H54 (cell line): ENCODE data around the gene PRDX5.
"Not testable (repeated sequence)": the region's sequence is repeated elsewhere in the genome, so short reads cannot be mapped to it uniquely, and the experiment has no call there.

ENCODE experiments used
- DNase-seq: peaks from one replicate; pipeline ENCODE4 v3.0.0; 2011; ENCODE audit warnings: low spot score, mixed read lengths; ENCODE audit not compliant: insufficient read length
- FAIRE-seq: peaks from 3 replicates; lab custom pipeline; 2011; peaks lifted over from hg19 to GRCh38; lab: Jason Lieb, UNC
- POLR2A ChIP-seq: IDR thresholded peaks from 2 replicates; pipeline ENCODE4 v1.6.1; 2011; ENCODE audit warnings: low read depth, mild to moderate bottlenecking, low read length

Gene PRDX5

DNA sequence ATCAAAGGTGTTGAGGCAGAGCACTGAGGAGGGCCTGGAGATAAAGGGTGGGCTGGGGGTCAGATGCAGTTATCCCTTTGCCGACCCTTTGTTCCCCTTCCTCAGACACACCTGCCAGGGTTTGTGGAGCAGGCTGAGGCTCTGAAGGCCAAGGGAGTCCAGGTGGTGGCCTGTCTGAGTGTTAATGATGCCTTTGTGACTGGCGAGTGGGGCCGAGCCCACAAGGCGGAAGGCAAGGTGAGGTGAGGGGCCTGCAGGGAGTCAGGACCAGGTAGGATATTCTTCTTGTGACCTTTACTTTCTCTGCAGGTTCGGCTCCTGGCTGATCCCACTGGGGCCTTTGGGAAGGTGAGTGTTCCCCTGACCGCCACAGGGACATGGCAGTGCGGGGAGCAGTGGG is 2.6 kb downstream of the PRDX5 start:
- no peak for FAIRE-seq
- DNase-seq, result no peak
- TF ChIP-seq POLR2A, result no peak

DNA sequence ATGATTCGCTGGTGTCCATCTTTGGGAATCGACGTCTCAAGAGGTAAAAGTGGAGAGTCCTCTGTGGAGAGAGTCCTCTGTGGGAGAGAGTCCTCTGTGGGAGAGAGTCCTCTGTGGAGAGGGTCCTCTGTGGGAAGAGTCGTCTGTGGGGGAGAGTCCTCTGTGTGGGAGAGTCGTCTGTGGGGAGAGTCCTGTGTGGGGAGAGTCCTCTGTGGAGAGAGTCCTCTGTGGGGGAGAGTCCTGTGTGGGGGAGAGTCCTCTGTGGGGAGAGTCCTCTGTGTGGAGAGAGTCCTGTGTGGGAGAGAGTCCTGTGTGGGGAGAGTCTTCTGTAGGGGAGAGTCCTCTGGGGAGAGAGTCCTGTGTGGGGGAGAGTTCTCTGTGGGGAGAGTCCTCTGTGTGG is 3.1 kb downstream of the PRDX5 start:
- TF ChIP-seq POLR2A, result no peak
- no peak for DNase-seq
- no peak for FAIRE-seq

DNA sequence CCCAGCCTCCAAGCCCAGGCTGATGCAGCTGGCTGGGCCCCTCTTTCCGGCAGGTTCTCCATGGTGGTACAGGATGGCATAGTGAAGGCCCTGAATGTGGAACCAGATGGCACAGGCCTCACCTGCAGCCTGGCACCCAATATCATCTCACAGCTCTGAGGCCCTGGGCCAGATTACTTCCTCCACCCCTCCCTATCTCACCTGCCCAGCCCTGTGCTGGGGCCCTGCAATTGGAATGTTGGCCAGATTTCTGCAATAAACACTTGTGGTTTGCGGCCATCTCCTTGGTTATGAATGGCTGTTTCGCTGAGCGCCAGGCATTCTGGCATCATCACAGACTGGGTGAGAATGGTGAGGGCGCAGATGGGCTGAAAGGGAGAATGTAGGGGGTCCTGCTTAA is 3.6 kb downstream of the PRDX5 start:
- TF ChIP-seq POLR2A, result no peak
- no peak for FAIRE-seq
- no peak for DNase-seq

DNA sequence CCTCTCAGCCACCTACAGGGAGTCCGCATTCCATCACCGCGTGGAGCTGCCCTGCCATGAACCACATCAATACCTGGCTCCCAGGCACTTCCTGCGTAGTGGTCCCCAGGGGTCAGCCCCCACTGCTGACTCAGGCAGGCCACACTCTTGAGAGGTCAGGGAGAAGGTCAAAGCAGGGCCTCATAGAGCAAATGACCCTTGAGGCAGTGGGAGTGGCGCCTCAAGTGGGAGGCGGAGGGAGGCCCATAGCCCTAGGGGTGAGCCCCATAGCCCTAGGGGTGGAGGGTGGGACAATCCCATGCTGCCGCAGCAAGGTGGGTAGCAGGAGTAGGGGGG is 5.0 kb downstream of the PRDX5 start:
- DNase-seq (no peak), FAIRE-seq (no peak)
- TF ChIP-seq POLR2A, result no peak

DNA sequence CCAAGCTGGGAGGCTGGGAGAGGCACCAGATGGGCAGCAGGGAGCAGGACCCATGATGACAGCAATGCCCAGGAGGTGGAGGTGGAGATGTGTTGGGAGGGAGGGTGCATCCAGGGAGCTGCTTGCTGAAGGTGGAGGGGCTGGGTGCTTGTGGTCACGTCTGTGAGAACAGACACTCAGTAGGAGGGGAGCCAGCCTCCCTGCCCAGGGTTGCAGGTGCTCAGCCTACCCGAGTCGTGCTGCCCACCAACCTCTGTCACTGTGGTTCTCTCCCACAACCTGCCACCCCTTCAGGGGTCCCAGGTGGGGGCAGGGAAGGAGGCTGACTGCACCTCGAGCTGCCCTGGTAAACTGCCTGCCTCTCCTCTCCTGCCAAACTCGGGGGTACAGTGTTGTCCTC is 5.5 kb downstream of the PRDX5 start:
- FAIRE-seq, result no peak
- no peak for TF ChIP-seq POLR2A
- DNase-seq, result no peak

DNA sequence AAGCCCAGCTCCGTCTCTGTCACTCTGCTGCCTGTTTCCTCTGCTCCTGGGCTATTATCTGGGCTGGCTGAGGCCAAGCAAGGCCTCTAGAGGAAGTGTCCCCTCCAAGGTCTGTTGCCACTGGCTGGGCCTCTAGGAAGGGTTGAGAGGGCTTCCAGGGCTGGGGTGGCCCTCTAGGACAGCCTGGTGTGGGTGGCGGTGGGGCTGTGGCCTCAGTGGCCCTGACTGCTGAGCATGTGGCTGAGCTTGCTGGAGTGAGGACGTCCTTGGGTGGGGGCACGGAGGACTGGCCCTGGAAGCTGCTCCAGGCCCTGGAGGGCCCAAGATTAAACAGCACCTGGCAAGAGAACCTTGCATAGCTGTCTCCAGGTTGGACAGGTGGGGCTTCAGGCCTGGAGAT is 6.1 kb downstream of the PRDX5 start:
- not testable (repeated sequence) for FAIRE-seq, DNase-seq

DNA sequence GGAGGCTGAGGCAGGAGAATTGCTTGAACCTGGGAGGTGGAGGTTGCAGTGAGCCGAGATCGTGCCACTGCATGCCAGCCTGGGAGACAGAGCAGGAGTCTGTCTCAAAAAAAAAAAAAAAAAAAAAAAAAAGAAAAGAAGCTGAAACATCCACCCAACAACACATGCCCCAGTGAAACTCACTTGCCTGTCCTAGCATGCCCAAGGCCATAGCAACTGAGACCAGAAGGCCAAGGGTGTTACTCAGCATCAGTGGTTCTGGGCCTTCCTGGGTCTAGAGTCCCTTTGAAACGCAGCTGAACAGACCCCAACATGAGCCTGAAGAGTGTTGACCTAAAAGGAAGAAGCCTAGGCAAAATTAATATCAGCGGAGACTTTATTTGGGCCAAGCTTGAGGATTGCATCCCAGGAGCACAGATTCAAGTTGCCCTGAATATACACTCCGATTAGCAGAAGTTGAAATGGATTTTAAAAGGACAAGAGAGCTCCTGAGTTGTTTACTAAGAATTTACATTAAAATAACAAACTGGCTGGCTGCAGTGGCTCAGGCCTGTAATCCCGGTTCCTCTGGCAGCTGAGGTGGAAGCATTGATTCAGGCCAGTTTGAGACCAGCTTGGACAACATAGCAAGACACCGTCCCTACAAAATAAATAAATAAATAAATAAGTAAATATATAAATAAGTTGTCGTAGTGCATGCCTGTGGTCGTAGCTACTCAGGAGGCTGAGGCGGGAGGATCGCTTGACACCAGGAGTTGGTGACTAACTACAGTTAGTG is 7.0 kb downstream of the PRDX5 start:
- FAIRE-seq, result no peak
- TF ChIP-seq POLR2A, result no peak
- DNase-seq, result no peak

DNA sequence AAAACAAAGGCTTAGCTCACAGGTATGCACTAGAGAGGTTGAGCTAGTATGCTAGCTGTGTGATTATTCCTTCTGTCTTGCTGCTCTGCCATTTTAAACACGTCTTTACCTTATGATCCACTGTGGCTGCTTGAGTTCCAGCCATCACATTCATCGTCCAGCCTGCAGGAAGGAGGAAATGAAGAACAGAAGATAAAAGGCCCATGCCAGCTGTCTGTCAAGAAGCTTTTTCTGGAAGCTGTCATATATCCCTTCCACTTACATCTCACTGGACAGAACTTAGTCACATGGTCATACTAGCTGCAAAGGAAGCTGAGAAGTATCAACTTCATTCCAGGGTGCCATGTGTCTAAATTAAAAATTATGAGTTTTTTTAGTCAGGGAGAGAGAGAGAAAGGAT is 9.5 kb downstream of the PRDX5 start:
- TF ChIP-seq POLR2A, result no peak
- FAIRE-seq, result no peak
- DNase-seq, result no peak

DNA sequence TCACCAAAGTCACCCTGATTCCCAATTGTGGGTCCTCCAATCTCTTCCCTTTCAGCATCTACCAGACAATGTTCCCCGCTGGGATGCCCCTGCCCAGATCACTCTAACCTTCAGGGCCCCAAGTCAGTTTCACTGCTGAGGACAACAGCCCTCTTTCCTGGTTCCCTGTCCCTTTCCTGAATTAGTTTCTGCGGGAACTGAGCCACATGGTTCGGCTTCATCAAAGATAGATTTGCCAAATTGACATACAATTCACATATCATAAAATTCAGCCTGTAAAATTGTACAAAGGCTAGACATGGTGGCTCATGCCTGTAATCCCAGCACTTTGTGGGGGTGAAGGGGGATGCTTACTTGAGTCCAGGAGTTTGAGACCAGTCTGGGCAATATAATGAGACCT is 10.1 kb downstream of the PRDX5 start:
- no peak for DNase-seq
- no peak for TF ChIP-seq POLR2A
- FAIRE-seq, result no peak

DNA sequence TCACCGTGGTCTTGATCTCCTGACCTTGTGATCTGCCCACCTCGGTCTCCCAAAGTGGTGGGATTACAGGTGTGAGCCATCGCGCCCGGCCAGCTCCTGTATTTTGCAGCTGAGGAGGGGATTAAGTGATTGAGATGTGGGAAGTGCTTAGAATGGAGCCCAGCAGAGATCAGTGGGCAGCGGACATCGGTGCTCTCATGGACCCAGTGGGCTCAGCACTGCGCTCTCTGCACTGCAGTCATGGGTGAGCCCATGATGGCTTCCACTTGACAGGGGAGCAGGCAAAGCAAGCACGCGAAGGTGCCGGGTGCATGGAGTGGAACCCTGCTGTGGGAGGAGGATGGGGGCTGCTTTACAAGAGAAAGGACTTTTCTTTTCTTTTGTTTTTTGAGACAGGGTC is 13.0 kb downstream of the PRDX5 start:
- DNase-seq, result no peak
- no peak for FAIRE-seq
- TF ChIP-seq POLR2A, result no peak

DNA sequence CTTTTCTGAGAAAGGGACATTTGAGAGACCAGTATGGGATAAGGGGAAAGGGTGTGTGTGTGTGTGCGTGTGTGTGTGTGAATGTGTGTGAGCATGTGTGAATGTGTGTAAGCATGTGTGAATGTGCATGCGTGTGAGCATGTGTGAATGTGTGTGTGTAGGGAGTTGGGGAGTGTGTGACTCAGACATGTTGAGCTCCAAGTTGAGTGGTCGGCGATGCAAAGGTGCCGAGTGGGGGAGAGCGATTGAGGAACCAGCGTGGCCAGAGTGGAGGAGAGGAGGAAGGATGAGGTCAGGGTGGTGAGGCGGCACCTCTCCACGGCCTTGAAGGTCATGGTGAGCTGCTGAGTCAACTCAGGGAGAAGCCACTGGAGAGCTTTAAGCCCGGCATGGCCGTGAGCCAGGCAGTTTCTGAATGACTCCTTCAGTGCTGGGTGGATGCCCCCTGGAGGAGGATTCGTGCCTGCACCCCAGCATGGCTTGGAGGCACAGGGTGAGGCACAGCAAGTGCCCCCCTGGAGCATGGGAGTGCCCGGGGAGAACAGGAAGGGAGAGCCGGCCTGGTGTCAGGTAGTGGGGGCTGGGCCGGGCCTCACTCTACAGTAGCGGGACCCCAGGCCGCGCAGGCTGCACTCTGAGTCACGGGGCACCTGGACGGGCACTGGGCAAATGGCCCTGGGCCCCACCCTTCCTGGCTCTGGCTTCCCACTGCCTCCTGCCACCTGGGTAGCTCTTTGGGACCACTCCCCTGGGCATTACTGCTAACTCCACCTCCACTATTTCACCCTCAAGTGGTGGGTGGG is 13.8 kb downstream of the PRDX5 start:
- FAIRE-seq (peak; percentile 20), DNase-seq (peak; percentile 90)
- TF ChIP-seq POLR2A, result no peak

DNA sequence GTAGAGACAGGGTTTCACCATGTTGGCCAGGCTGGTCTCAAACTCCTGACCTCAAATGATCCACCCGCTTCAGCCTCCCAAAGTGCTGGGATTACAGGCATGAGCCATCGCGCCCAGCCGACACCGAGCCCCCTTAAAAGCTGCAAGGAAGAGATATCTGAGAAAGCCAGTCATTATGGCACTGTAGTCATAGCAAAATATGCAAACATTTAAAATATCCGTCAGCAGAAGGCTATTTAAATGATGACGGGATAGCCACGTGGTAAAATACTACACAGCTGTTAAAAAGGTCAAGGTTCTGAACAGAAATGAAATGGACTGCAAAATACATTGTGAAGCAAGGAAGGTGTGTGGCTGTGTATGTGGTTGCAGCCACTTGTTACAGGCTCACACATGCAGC is 15.6 kb downstream of the PRDX5 start:
- FAIRE-seq (no peak), DNase-seq (no peak)
- no peak for TF ChIP-seq POLR2A

DNA sequence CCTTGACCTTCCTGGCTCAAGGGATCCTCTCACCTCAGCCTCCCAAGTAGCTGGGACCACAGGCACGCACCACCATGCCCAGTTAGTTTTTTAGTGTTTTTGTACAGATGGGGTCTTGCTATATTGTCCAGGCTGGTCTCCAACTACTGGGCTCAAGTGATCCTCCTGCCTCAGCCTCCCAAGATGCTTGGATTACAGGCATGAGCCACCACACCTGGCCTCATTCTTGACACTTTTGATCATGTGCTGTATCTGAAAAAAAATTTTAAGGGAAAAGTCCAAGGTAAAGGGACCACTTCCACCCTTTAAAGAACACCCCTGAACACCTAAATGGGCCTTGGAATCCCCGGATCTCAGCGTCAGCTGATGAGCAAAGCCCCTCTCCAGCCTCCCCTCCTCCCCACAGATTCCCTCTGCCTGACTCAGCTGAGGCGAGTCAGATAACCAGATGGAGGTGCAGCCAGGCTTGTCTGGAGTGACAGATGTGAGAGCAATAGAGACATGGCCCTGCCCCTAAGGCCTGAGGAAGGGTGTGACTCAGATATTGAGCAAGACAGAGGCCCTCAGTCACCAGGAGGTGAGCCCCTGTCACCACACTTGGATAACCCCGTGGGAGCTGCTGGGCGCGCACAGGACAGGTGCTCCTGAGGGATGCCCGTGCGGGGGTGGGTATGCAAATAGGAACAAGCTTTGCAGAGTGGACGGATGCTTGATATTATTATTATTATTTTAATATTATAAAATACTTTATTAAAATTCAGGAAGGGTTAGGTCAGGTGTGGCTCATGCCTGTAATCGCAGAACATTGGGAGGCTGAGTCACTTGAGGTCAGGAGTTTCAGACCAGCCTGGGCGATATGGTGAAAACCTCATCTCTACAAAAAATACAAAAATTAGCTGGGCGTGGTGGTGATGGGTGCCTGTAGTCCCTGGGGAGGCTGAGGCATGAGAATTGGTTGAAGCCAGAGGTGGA is 17.1 kb downstream of the PRDX5 start:
- no peak for TF ChIP-seq POLR2A
- peak; percentile 95 for DNase-seq
- FAIRE-seq, result peak; percentile 33
